ENCODE measurements around the gene TAF5L.

DNA sequence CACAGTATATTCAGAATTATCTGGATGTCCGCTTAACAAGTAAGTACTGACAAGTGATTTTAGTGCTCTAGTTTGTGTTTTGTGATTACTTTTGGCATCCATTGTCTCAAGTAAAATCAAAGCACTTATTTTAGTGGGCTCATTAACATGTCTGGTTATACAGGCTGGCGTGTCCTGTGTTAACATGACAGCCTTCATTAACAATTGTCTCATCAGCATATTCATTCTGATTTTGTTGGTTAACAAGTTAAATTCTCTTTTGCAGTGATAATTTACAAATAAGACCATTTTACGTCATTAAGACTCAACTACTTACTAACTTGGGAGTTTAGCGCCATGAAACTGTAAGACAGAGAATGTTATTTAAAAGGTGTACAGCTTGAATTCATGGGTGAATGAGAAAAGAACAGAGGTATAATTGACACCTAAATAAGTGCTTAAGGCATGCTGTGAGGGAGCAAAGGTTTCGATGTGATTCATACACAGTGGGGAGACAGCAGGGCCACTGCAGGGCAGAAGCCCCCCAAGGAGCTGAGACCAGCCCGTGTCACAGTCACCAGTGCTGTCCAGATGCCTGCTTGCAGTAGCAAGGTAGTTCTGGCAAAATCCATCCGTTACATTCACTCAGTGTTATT, 22.4 kb downstream of the TAF5L start:
- no peak for TF ChIP-seq EZH2phosphoT487 (IDR thresholded peaks at IDR 0.05; ENCODE audit: insufficient read depth, low read depth)
- TF ChIP-seq EZH2 (IDR thresholded peaks at IDR 0.05; ENCODE audit: insufficient read depth, poor library complexity, severe bottlenecking), result no peak
